Endodermal cell (in vitro differentiated cells): ENCODE data around the gene FCSK. TPM values are rescaled to one million over a fixed set of nuclear protein-coding genes. Genes with fewer than 3 reads are reported as not detected.

ENCODE experiments used
- DNase-seq: peaks from one replicate; pipeline ENCODE4 v3.0.0-alpha.2; 2017
- H3K27ac ChIP-seq: 2 replicates; pipeline ENCODE4 v1.5.1; 2013; ENCODE audit warnings: mild to moderate bottlenecking, low read depth, low read length, moderate library complexity
- H3K27me3 ChIP-seq: 2 replicates; pipeline ENCODE4 v1.6.1; 2013; ENCODE audit warnings: mild to moderate bottlenecking, low read length, moderate library complexity; ENCODE audit not compliant: insufficient read depth, control insufficient read depth, poor library complexity, severe bottlenecking
- H3K36me3 ChIP-seq: 2 replicates; pipeline ENCODE4 v1.7.0; 2013; ENCODE audit warnings: mild to moderate bottlenecking, low read length, moderate library complexity; ENCODE audit not compliant: control insufficient read depth, insufficient read depth
- H3K4me1 ChIP-seq: one replicate; pipeline ENCODE4 v1.7.0; 2013; ENCODE audit warnings: low read length; ENCODE audit not compliant: control insufficient read depth, insufficient read depth
- H3K4me3 ChIP-seq: 2 replicates; pipeline ENCODE4 v1.5.1; 2013; ENCODE audit warnings: mild to moderate bottlenecking, low read length, moderate library complexity
- H3K9ac ChIP-seq: 2 replicates; pipeline ENCODE4 v1.6.1; 2013; ENCODE audit warnings: mild to moderate bottlenecking, low read length, moderate library complexity; ENCODE audit not compliant: poor library complexity, severe bottlenecking; ENCODE audit errors: extremely low read depth
- H3K9me3 ChIP-seq: 2 replicates; pipeline ENCODE4 v1.6.1; 2013; ENCODE audit warnings: mild to moderate bottlenecking, low read length, moderate library complexity; ENCODE audit not compliant: control insufficient read depth
- H3K27ac Mint-ChIP-seq: 2 replicates; pipeline ENCODE4 v1.8.0; 2020; ENCODE audit warnings: mixed read lengths
- H3K27me3 Mint-ChIP-seq: 2 replicates; pipeline ENCODE4 v1.8.0; 2021; ENCODE audit warnings: mild to moderate bottlenecking, mixed read lengths; ENCODE audit not compliant: insufficient read depth
- H3K36me3 Mint-ChIP-seq: 2 replicates; pipeline ENCODE4 v1.8.0; 2020; ENCODE audit warnings: low read depth, mixed read lengths
- H3K4me1 Mint-ChIP-seq: 2 replicates; pipeline ENCODE4 v1.8.0; 2020; ENCODE audit warnings: mixed read lengths
- H3K4me3 Mint-ChIP-seq: 2 replicates; pipeline ENCODE4 v1.8.0; 2020; ENCODE audit warnings: mild to moderate bottlenecking, moderate library complexity, mixed read lengths
- H3K9me3 Mint-ChIP-seq: 2 replicates; pipeline ENCODE4 v1.8.0; 2020; ENCODE audit warnings: mild to moderate bottlenecking, mixed read lengths
- CTCF ChIP-seq: fragments of 200-600 bp; sonication (generic); conservative IDR thresholded peaks from 2 replicates; pipeline ENCODE4 v1.5.0; 2021; ENCODE audit warnings: antibody characterized with exemption, mild to moderate bottlenecking
- WGBS, 2 experiments: methylation state at CpG; one replicate each; pipeline versions ENCODE4 v1.1.5 to v1.1.7; 2013; ENCODE audit warnings: missing lambda C conversion rate in 2 of 2, mixed read lengths in 1 of 2; ENCODE audit not compliant: insufficient coverage in 1 of 2, insufficient read length in 1 of 2; 5-methylcytosine and 5-hydroxymethylcytosine counted together
- total RNA-seq, 2 donors: library from RNA; stranded (reverse); fragmentation: NEBNext Ultra II Directional in 1 of 2; extraction: Animal tissue kit (Norgen Biotek cat#: 25700) in 1 of 2; gene quantifications; 2 replicates in 1 of 2; 3 replicates in 1 of 2; pipeline ENCODE4 v1.2.1, GENCODE V29; 2021

Gene FCSK
- total RNA-seq, 2 donors from 2014 or later: 18.7 to 19.5 TPM

- Histone ChIP-seq H3K9me3 (no peaks in the 10 kb centered on the region), H3K4me3 (no peak overlapping the region), H3K36me3 (no peaks in the 10 kb centered on the region), H3K4me1 (peaks cover 8% of the 10 kb centered on the region), H3K9ac (no peak overlapping the region), H3K27ac (no peak overlapping the region), H3K27me3 (no peaks in the 10 kb centered on the region)
- TF ChIP-seq CTCF: no peak
- no peak overlapping the region for H3K27ac Mint-ChIP-seq
- peaks cover 1% of the 10 kb centered on the region for H3K27me3 Mint-ChIP-seq
- no peaks in the 10 kb centered on the region for H3K36me3 Mint-ChIP-seq
- 93% methylated on average over 7 to 8 of the region's 8 CpGs for WGBS, 2 experiments
- no peak overlapping the region for H3K4me3 Mint-ChIP-seq
- H3K9me3 Mint-ChIP-seq: no peaks in the 10 kb centered on the region
- no peak for DNase-seq
- H3K4me1 Mint-ChIP-seq: peaks cover 25% of the 10 kb centered on the region
Measured at GRCh38 chr16:70441406-70441990, 12.9 kb upstream of the FCSK start.

GRCh38 chr16:70442344-70442743 lies 12.1 kb upstream of the FCSK start:
- DNase-seq: no peak
- Mint-ChIP-seq H3K27ac (no peak overlapping the region), H3K27me3 (peaks cover 1% of the 10 kb centered on the region), H3K4me3 (no peak overlapping the region), H3K36me3 (no peaks in the 10 kb centered on the region), H3K4me1 (peaks cover 21% of the 10 kb centered on the region), H3K9me3 (no peaks in the 10 kb centered on the region)
- no peak overlapping the region for H3K4me3 ChIP-seq
- no peaks in the 10 kb centered on the region for H3K9me3 ChIP-seq
- TF ChIP-seq CTCF: no peak
- no peaks in the 10 kb centered on the region for H3K36me3 ChIP-seq
- WGBS, 2 experiments: 88 to 97% methylated on average over 5 to 7 of the region's 7 CpGs
- H3K27ac ChIP-seq: no peak overlapping the region
- H3K27me3 ChIP-seq: no peaks in the 10 kb centered on the region
- H3K4me1 ChIP-seq: peaks cover 8% of the 10 kb centered on the region
- H3K9ac ChIP-seq: no peak overlapping the region

GRCh38 chr16:70444249-70445063 lies 9.9 kb upstream of the FCSK start:
- Mint-ChIP-seq H3K36me3 (no peaks in the 10 kb centered on the region), H3K27ac (no peak overlapping the region), H3K4me1 (peaks cover 12% of the 10 kb centered on the region), H3K9me3 (peaks cover 2% of the 10 kb centered on the region), H3K4me3 (no peak overlapping the region), H3K27me3 (peaks cover 1% of the 10 kb centered on the region)
- Histone ChIP-seq H3K27me3 (no peaks in the 10 kb centered on the region), H3K9ac (no peak overlapping the region), H3K36me3 (no peaks in the 10 kb centered on the region), H3K27ac (no peak overlapping the region), H3K9me3 (peaks cover 8% of the 10 kb centered on the region), H3K4me1 (peaks cover 8% of the 10 kb centered on the region), H3K4me3 (no peak overlapping the region)
- DNase-seq: no peak
- 83 to 99% methylated on average over 1 to 4 of the region's 4 CpGs for WGBS, 2 experiments
- TF ChIP-seq CTCF: no peak
